CD4-positive, alpha-beta T cell treated with Interleukin-4 for 1 hour (primary cell): ENCODE results near the gene RRN3.
"Not testable (repeated sequence)": the region's sequence is repeated elsewhere in the genome, so short reads cannot be mapped to it uniquely, and the experiment has no call there.

Experiments used
- DNase-seq, 2 donors: peaks; one replicate each; pipeline ENCODE4 v3.0.0-alpha.2; 2020 to 2022

The RRN3 gene

GRCh38 chr16:15025234-15025951 is 68.7 kb downstream of the RRN3 start:
- DNase-seq, result not testable (repeated sequence)

DNA sequence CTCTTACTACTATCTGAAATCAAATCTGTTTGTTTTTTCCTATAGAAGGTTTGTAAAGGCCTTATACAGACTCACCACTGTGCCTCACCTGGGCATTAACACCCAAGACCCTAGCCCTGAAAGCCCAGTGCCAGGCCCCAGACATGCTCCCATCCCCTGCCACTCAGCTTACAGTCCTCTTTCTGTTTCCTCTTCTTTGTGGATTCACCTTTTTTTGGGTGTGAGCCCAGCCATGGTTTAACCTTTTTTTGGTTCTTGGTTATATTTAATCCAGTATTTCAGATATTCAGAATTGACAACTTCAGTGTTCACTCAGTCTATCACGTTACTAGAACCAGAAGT is 69.2 kb downstream of the RRN3 start:
- not testable (repeated sequence) for DNase-seq

DNA sequence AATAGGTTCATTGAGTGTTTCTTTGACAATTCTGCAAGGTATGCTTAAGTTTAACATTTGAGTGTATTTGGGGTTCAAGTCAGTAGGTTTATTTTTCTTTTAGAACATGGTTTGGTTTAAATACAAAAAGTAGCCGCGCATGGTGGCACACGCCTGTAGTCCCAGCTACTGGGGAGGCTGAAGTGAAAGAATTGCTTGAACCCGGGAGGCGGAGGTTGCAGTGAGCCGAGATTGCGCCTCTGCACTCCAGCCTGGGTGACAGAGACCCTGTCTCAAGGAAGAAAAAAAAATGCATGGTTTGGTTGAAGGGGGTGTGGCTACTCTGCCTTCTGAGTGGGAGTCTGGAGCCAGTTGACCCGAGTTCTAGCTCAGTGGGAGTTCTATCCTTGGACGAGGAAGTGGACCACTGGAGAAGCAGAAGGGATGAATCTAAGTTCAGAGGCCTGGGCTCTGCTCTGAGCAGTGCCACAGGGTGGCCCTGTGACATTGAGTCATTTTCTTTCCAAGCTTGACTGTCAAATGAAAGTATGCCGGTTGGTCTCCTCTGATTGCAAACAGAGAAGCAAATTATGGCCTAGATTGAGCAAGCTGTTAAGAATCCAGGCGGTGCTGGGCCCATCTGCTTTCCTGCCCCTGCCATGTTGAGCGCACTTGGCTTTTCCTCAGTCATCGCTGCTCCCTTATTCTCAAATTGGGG is 70.5 kb downstream of the RRN3 start:
- DNase-seq, result not testable (repeated sequence)

DNA sequence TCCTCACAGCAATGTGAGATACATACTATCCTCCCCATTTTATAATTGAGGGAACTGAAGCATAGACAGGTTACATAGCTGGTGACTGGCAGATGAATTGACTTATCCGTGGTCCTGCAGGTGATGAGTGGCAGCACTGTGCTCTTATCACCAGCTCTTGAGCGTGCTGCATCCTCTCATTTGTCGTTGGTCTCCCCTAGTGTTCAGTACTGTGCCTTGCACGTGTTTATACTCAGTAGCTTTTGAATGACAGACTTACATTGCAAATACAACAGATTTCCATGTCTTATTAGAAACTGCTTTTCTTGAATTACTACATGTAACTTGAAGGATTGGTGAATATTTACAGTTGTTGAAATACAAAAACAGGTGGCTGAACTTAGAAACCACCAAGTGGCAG is 71.9 kb downstream of the RRN3 start:
- peak; percentile 60 to 79 for DNase-seq

DNA sequence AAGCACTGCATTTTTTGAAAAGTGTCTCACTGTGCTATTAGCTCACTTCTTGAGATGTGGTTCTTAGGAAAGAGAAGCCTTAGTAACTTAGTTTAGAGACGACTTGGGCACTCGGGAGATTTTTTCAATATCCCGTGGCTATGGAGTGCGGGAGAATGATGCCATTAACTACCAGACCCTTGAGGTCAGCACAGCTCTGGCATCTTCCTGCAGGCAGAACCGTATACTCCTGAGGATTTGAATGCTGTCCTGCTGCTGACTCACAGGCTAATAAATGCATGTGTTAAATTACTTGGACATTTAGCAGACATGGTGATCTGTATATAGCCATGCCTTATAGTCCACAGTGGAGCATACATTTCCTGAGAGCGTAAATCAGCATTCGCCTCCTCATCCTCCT is 72.6 kb downstream of the RRN3 start:
- not testable (repeated sequence) for DNase-seq

GRCh38 chr16:15016951-15017580 is 77.0 kb downstream of the RRN3 start:
- DNase-seq, result not testable (repeated sequence)

GRCh38 chr16:15016354-15016753 is 77.7 kb downstream of the RRN3 start:
- not testable (repeated sequence) for DNase-seq

DNA sequence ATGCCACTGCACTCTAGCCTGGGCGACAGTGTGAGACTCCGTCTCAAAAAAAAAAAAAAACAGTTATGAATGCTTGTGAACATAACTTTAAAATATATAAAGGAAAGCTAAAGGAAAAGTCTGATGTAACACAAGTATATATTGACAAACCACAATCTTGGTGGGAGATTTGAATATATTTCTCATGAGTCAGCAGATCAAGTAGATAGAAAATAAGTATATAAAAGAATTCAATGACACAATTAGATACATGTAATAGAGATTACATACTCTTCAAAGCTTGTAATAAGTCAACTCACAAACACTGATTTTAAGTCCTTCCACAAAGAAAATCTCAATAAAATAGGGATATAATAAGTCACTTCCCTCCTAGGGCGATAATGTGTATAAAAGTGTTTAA is 78.4 kb downstream of the RRN3 start:
- not testable (repeated sequence) for DNase-seq

GRCh38 chr16:15012941-15013340 is 81.1 kb downstream of the RRN3 start:
- DNase-seq, result not testable (repeated sequence)
